HepG2 (cell line): ENCODE data around the gene SMIM24. TPM values are rescaled to one million over a fixed set of nuclear protein-coding genes. Genes with fewer than 3 reads are reported as not detected.

Experiments used
- ARID2 ChIP-seq: sonication (generic); formaldehyde crosslinking; IDR thresholded peaks from 2 replicates; pipeline ENCODE4 v1.8.1; 2022; ENCODE audit warnings: mild to moderate bottlenecking, missing genetic modification reagents, borderline replicate concordance
- ARID4A ChIP-seq: sonication (generic); formaldehyde crosslinking; IDR thresholded peaks from 2 replicates; pipeline ENCODE4 v1.5.0; 2020; ENCODE audit warnings: mild to moderate bottlenecking, missing genetic modification reagents, borderline replicate concordance
- BORCS8-MEF2B ChIP-seq: sonication (generic); formaldehyde crosslinking; IDR thresholded peaks from 2 replicates; pipeline ENCODE4 v1.8.0; 2022; ENCODE audit warnings: mild to moderate bottlenecking, missing genetic modification reagents
- DMTF1 ChIP-seq: sonication (generic); formaldehyde crosslinking; IDR thresholded peaks from 2 replicates; pipeline ENCODE4 v1.4.0; 2020; ENCODE audit warnings: mild to moderate bottlenecking, missing genetic modification reagents
- ERF ChIP-seq: IDR thresholded peaks from 2 replicates; pipeline ENCODE4 v1.6.1; 2018; ENCODE audit warnings: missing biosample characterization, missing genetic modification reagents
- NR2F2 ChIP-seq: IDR thresholded peaks from 2 replicates; pipeline ENCODE4 v1.6.1; 2012; ENCODE audit warnings: low read depth, inconsistent platforms, borderline replicate concordance
- PLRG1 ChIP-seq: fragments of 450-650 bp; conservative IDR thresholded peaks from 2 replicates; pipeline ENCODE4 v1.6.1; 2016
- TFDP1 ChIP-seq: IDR thresholded peaks from 2 replicates; pipeline ENCODE4 v1.6.1; 2016; ENCODE audit warnings: missing compliant biosample characterization, missing genetic modification reagents, borderline replicate concordance
- THAP7 ChIP-seq: sonication (generic); formaldehyde crosslinking; IDR thresholded peaks from 2 replicates; pipeline ENCODE4 v1.8.1; 2023; ENCODE audit warnings: mild to moderate bottlenecking, missing genetic modification reagents
- ZNF124 ChIP-seq: sonication (generic); formaldehyde crosslinking; IDR thresholded peaks from 2 replicates; pipeline ENCODE4 v1.4.0; 2020; ENCODE audit warnings: missing genetic modification reagents
- ZNF142 ChIP-seq: sonication (generic); formaldehyde crosslinking; IDR thresholded peaks from 2 replicates; pipeline ENCODE4 v1.4.0; 2020; ENCODE audit warnings: missing genetic modification reagents
- ZNF256 ChIP-seq: sonication (generic); formaldehyde crosslinking; conservative IDR thresholded peaks from 2 replicates; pipeline ENCODE4 v1.4.0; 2020; ENCODE audit warnings: missing genetic modification reagents
- ZNF567 ChIP-seq: sonication (generic); formaldehyde crosslinking; IDR thresholded peaks from 2 replicates; pipeline ENCODE4 v1.8.1; 2023; ENCODE audit warnings: mild to moderate bottlenecking, missing genetic modification reagents, borderline replicate concordance
- polyA plus RNA-seq, 8 experiments: library from polyadenylated mRNA; depleted of rRNA in 3 of 8; stranded (reverse) in 7 of 8; unstranded in 1 of 8; fragments of >200 nt; fragmentation: Illumina TruSeq in 4 of 8; extraction: Trizol in 4 of 8; gene quantifications; 2 replicates each; pipeline versions ENCODE4 v1.2.1 to v1.2.3, GENCODE V29; 2011 to 2016; ENCODE audit warnings: low read depth in 4 of 8, missing spikeins in 1 of 8, mixed read lengths in 1 of 8; ENCODE audit not compliant: insufficient read depth in 1 of 8
- total RNA-seq, 5 experiments: library from RNA; depleted of rRNA; stranded (reverse); fragments of >200 nt; fragmentation: Illumina TruSeq; extraction: Trizol; gene quantifications; 2 replicates each; pipeline ENCODE4 v1.2.3, GENCODE V29; 2016; ENCODE audit warnings: low read depth in 1 of 5

Gene SMIM24
- total and polyA plus RNA-seq, 2 of the 13 experiments (the other 11 are each of a cell fraction or from before 2014, with no cell fraction given): 11.2 to 70.6 TPM

- TF ChIP-seq THAP7 (CRISPR knock-in tag): no peak; the same call in 1 of the 2 replicates
- TF ChIP-seq ZNF256 (CRISPR knock-in tag): no peak
- TF ChIP-seq ZNF142: no peak; the same call in 1 of the 2 replicates
- TF ChIP-seq ERF (CRISPR knock-in tag): peak; percentile 83
- TF ChIP-seq TFDP1 (CRISPR knock-in tag): peak; percentile 87; the same call in 1 of the 2 replicates
- peak; percentile 81; the same call in 1 of the 2 replicates for TF ChIP-seq ARID2
- no peak for TF ChIP-seq ZNF567
- no peak for TF ChIP-seq PLRG1
- 0 out of 2 replicates have a peak, but pooled peaks have one; percentile 67 for TF ChIP-seq ZNF124 (CRISPR knock-in tag)
- no peak for TF ChIP-seq NR2F2
- TF ChIP-seq DMTF1: no peak; the same call in 1 of the 2 replicates
- TF ChIP-seq BORCS8-MEF2B (CRISPR knock-in tag): peak; percentile 95
- no peak; the same call in none of the 2 replicates for TF ChIP-seq ARID4A (CRISPR knock-in tag)
Measured at GRCh38 chr19:3481241-3482090, 1.1 kb upstream of the SMIM24 start (continued).
